ENCODE data around the gene GGTLC1. TPM values are rescaled to one million over a fixed set of nuclear protein-coding genes. Genes with fewer than 3 reads are reported as not detected.

Gene GGTLC1
- total and polyA plus RNA-seq, 7 donors, result not detected

DNA sequence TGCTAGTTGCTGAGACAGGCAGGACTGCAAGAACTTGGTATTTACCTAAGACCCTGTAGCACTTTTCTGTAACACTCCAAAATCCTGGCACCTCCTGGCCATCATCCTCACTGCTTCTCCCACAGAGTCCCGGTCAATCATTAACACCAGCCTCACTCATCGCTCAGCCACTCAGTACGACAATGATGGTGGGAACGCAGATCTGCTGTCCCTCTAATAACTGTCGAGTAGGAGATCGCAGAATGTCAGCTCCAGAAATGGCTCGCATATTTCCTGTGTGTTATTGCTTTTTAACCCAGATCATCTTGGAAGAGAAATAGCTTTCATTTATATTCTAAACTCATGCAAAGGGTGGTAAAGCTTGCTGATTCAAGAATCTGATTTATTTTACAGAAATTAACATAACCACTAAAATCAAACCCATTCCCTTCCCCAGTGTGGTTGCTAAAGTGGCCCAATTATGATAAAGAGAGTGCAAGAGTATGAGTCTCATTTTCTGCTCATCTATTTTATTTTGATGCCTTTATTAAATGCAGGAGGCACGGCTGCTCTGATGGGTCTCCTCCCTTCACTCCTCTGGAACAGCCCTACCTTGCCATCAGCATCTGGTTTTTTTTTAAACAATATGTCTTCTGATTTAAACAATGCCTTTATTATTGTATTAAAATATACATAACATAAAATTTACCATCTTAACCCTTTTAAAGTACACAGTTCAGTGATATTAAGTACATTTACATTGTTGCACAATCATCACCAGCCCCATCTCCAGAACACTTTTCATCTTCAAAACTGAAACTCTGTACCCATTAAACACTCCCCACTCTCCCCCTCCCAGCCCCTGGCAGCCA, 28.3 kb upstream of the GGTLC1 start:
- no peak overlapping the region for H3K4me3 ChIP-seq
- no peaks in the 10 kb centered on the region for H3K4me1 ChIP-seq
- no peaks in the 10 kb centered on the region for H3K27me3 ChIP-seq (ENCODE audit: insufficient read depth in 3 of 3, low read length in 2 of 3)
- TF ChIP-seq, protein P1, sequence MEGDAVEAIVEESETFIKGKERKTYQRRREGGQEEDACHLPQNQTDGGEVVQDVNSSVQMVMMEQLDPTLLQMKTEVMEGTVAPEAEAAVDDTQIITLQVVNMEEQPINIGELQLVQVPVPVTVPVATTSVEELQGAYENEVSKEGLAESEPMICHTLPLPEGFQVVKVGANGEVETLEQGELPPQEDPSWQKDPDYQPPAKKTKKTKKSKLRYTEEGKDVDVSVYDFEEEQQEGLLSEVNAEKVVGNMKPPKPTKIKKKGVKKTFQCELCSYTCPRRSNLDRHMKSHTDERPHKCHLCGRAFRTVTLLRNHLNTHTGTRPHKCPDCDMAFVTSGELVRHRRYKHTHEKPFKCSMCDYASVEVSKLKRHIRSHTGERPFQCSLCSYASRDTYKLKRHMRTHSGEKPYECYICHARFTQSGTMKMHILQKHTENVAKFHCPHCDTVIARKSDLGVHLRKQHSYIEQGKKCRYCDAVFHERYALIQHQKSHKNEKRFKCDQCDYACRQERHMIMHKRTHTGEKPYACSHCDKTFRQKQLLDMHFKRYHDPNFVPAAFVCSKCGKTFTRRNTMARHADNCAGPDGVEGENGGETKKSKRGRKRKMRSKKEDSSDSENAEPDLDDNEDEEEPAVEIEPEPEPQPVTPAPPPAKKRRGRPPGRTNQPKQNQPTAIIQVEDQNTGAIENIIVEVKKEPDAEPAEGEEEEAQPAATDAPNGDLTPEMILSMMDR (IDR thresholded peaks at IDR 0.05), result no peak
- WGBS, 3 donors, result 78 to 86% (median 83%) methylated on average over 8 of the region's 8 CpGs
- no peak for ATAC-seq
- no peak overlapping the region for H3K27ac ChIP-seq
- intact Hi-C loops (cut with DNase I), result no loop called here
- no peaks in the 10 kb centered on the region for H3K9me3 ChIP-seq
- H3K36me3 ChIP-seq (ENCODE audit: insufficient read depth in 1 of 2, low read depth in 1 of 2), result no peaks in the 10 kb centered on the region
- DNase-seq, result no peak

DNA sequence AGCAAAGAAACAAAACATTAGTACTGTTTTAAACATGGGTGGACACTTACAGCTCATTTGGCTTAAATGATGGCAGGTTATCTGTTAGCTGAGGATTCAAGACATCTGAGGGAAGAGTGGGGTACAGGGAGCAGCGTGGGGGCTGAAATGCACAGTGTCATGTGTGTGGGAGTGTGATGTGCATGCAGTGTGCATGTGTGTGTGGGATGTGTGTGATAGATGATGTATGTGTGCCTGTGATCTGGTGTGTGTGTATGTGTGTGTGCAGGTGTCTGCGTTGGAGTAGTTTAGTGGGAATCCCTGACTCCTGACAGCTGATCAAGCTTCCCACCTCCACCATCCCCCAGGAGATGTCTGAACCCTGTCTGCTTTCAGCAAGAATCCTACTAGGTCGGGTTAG, 25.4 kb upstream of the GGTLC1 start:
- no peak overlapping the region for H3K27ac ChIP-seq
- 72 to 93% (median 72%) methylated on average over 3 of the region's 3 CpGs for WGBS, 3 donors
- DNase-seq (no peak), ATAC-seq (no peak)
- no peaks in the 10 kb centered on the region for H3K36me3 ChIP-seq (ENCODE audit: insufficient read depth in 1 of 2, low read depth in 1 of 2)
- no peaks in the 10 kb centered on the region for H3K4me1 ChIP-seq
- no peak overlapping the region for H3K4me3 ChIP-seq
- intact Hi-C loops (cut with DNase I), result no loop called here
- TF ChIP-seq, protein P1 (IDR thresholded peaks at IDR 0.05), result no peak
- no peaks in the 10 kb centered on the region for H3K27me3 ChIP-seq (ENCODE audit: insufficient read depth in 3 of 3, low read length in 2 of 3)
- H3K9me3 ChIP-seq, result no peaks in the 10 kb centered on the region

DNA sequence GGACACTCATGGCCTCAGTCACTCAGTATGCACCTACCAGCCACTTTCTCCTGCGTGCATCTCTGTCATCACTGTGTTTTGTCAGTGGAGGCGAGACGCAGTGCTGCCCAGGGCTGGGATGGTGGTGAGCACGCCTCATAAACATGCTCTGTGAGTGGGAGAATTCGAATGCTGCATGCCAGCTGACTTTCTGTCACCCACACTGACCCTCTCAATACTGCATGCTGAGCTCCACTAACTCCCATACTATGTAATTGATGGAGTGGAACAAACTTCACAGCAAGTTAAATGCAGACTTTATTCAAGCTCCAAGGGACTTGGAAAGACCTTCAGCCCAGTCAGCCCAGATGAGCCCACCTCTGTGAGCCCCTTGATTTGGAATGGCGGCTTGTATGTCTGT, 22.7 kb upstream of the GGTLC1 start:
- ATAC-seq, result no peak
- intact Hi-C loops (cut with DNase I), result no loop called here
- TF ChIP-seq, protein P1 (IDR thresholded peaks at IDR 0.05), result no peak
- no peaks in the 10 kb centered on the region for H3K4me1 ChIP-seq
- no peak overlapping the region for H3K27ac ChIP-seq
- WGBS, 3 donors, result 83 to 86% (median 84%) methylated on average over 6 of the region's 6 CpGs
- no peak for DNase-seq
- H3K27me3 ChIP-seq (ENCODE audit: insufficient read depth in 3 of 3, low read length in 2 of 3), result no peaks in the 10 kb centered on the region
- H3K9me3 ChIP-seq, result no peaks in the 10 kb centered on the region
- no peak overlapping the region for H3K4me3 ChIP-seq
- no peaks in the 10 kb centered on the region for H3K36me3 ChIP-seq (ENCODE audit: insufficient read depth in 1 of 2, low read depth in 1 of 2)

DNA sequence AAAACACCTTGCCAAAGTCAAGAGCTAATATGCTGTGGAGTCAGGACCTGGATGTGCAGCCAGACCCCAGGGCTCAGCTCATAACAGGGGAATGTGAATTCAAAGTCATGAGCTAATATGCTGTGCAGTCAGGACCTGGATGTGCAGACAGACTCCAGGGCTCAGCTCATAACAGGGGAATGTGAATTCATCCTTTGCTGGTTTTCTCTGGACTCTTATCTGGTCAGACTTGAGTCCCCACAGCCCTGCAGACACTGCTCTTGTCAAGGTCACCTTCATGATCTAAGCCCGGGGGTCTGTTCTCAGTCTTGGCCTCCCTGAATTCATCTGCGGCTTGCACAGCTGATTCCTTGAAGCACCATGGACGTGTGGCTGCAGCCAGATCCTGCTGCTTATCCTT, 19.2 kb upstream of the GGTLC1 start:
- Histone ChIP-seq H3K36me3 (ENCODE audit: insufficient read depth in 1 of 2, low read depth in 1 of 2) (no peaks in the 10 kb centered on the region), H3K9me3 (no peaks in the 10 kb centered on the region), H3K4me3 (no peak overlapping the region), H3K27ac (no peak overlapping the region), H3K27me3 (ENCODE audit: insufficient read depth in 3 of 3, low read length in 2 of 3) (peaks cover 0 to 2% (median 0%) of the 10 kb centered on the region in 3 donors), H3K4me1 (no peaks in the 10 kb centered on the region)
- TF ChIP-seq, protein P1 (IDR thresholded peaks at IDR 0.05), result no peak
- intact Hi-C loops (cut with DNase I), result no loop called here
- WGBS, 3 donors, result 78 to 86% (median 80%) methylated on average over 3 of the region's 3 CpGs
- no peak for ATAC-seq
- no peak for DNase-seq

Data from psoas muscle (tissue), 8 donors.